AG09319 (cell line): ENCODE measurements around the gene LGR5.

Experiments used
- DNase-seq: peaks from one replicate; pipeline ENCODE4 v3.0.0-alpha.2; 2010; ENCODE audit warnings: low read depth; ENCODE audit errors: extremely low read depth
- CTCF ChIP-seq: IDR thresholded peaks from 2 replicates; pipeline ENCODE4 v1.5.1; 2011; ENCODE audit warnings: low read depth, mild to moderate bottlenecking, inconsistent platforms, low read length, moderate library complexity

LGR5 gene

DNA sequence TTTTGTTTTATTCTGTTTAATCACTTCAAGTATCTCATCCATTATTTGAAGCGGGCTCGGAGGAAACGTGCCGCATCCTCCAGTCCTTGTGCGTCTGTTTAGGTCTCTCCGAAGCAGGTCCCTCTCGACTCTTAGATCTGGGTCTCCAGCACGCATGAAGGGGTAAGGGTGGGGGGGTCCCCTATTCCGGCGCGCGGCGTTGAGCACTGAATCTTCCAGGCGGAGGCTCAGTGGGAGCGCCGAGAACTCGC, 311 bp upstream of the LGR5 start:
- DNase-seq, result no peak
- no peak for TF ChIP-seq CTCF

DNA sequence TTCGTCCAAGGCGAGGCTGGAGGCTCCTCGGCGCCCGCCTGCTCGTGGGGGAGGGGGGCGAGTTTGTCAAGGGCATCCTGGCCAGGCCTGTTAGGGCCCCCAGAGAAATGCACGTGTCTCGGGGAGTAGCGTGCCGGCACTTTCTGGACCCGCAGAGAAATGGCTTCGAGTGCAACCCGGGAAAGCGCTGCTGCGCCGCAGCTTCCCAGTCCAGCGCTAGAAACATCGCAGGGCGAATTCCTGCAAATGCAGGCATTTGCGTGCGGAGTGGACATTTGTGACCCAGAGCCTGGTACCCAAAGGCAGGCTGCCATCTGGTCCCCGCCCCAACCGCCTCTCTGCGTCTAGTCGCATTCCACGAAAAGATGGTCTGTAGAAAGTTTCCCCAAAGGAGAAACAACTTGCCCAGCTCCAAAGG, 756 bp downstream of the LGR5 start:
- no peak for DNase-seq
- TF ChIP-seq CTCF, result no peak

DNA sequence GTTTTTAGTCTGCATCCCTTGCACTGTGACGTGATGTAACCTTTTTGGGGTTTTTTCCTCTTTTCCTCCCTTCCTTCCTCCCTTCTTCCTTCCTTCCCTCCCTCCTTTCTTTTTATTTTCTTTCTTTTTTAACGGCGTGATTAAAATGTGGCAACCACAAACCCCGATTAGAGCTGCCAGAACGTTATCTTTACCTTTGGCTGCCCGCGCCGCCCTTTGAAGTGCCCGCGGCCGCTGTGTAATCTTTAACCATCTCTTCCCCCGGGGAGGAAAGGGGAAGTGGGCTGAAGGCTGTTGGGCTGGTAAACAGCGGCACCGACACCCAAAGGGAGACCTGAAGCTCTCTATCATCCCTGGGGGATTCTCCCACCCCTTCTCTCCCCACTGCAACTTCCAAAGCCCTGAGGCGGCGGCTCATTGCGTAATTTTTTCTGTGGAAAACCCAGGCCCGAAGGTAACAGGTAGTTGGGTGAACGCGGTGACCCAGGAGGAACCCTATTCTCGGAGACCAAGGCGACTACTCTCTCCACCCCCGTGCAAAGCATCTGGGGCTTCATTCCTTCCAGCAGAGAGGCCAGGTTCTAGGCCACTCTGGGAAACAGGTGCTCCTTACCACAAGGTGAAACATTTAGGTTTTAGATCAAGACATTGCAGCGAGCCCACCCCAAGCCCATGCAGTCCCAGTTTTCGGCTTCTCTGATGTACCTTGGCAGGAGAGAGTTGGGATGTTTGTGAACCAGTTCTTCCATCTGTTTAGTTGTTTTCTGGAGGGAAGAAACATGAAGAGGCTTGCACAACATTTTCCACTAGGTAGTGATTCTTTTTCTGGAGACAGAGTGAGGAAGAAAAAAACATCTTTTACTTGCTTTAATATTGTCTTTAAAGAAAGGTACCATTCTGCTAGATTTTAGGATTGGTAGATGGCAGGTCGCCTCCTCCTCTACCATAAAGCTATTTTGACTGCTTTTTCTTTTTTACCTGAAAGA, 1.5 kb downstream of the LGR5 start:
- DNase-seq, result no peak

DNA sequence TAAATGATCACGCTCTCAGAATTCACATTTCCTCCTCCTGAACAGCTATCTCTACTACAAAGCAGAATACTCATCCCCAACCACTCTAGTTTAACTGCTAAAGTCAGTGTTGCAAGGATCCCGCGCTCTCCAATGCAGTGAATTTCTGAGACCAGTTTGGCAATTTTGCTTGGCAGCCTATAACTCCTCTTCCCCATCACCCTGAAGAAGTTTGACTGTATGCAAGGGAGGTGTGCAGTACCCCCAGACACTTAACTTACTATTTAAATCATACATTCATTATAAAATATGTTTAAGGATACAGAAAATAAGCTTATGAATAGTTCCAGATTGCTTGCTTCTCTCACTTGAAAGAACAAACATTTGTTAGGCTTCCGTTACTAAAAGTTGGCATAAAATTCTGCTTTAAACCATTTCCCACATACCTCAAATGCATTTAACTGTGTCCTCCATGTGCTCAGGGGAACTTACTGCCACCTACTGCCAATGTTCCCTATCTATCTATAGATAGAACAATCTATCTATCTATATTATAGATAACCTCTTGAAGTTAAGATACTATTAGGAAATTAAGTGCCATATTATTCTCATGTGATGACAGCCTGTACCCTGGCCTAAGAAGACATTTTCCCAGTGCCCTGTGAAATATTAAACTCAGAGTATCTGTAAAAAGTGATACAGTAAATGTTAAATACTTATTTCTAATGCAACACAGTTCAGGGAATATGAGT, 2.4 kb downstream of the LGR5 start:
- no peak for DNase-seq
- TF ChIP-seq CTCF, result no peak

More for the DNA sequence above, 1.5 kb downstream of the LGR5 start:
- TF ChIP-seq CTCF, result no peak

DNA sequence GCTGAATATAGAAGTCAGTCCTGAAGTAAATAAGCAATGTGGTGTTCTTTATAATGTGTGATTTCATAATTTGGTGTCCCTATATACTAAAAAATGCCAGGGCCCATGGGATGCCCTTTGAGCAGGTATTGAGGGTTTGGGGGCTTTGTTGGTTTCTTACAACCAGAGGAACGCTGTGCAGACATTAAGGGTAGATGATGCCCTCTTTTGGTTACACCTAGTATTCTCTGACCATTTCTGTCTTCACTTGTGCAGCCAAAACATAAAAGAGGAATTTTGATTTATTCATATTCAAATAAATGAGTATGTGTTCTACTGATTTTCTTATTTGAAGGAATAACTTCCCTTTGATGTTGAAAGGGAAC, 3.0 kb downstream of the LGR5 start:
- no peak for TF ChIP-seq CTCF
- no peak for DNase-seq

- DNase-seq, result no peak
- TF ChIP-seq CTCF, result no peak
Measured at GRCh38 chr12:71445071-71445470, 5.5 kb downstream of the LGR5 start.

DNA sequence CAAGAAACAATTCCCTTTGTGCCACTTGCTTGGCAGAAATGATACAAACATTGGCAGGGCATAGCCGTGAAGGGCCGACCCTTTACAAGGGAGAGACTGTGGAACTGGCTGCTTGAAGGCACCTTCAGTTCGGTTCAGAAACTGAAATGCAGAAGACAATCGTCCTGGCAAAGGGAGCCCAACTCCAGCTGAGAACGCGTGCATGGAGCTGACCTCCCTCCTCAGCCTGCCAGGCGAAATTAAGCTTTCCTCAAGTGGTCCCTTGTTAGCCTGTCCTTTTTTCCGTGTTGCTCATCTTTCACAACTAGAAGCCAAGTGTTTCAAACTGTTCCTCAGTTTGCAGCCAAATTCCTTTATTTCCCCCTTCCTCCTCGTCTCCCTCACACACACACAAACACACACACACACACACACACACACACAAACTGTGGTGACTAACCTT, 8.1 kb downstream of the LGR5 start:
- no peak for TF ChIP-seq CTCF

More for the DNA sequence above, 8.1 kb downstream of the LGR5 start:
- no peak for DNase-seq
